Neural cell (in vitro differentiated cells): ENCODE measurements around the gene TBC1D2. TPM values are rescaled to one million over a fixed set of nuclear protein-coding genes. Genes with fewer than 3 reads are reported as not detected.

ENCODE experiments used
- H2AFZ ChIP-seq: fragments of 200-600, 300-800 bp; sonication (generic), shearing (Covaris generic); 2 replicates; pipeline ENCODE4 v1.6.0; 2014; ENCODE audit warnings: low read depth, mild to moderate bottlenecking, antibody characterized with exemption, low read length, moderate library complexity
- H3F3A ChIP-seq: fragments of 200-600 bp; shearing (Covaris generic); 2 replicates; pipeline ENCODE4 v1.6.1; 2016; ENCODE audit warnings: mild to moderate bottlenecking, moderate library complexity, mixed read lengths, antibody characterized with exemption, low read length; ENCODE audit not compliant: insufficient read depth, poor library complexity, severe bottlenecking
- H3K27ac ChIP-seq: fragments of 200-600, 300-800 bp; sonication (generic), shearing (Covaris generic); 2 replicates; pipeline ENCODE4 v1.5.1; 2014; ENCODE audit warnings: mild to moderate bottlenecking, low read length, moderate library complexity
- H3K27me3 ChIP-seq: fragments of 300-800, 200-600 bp; sonication (generic), shearing (Covaris generic); 2 replicates; pipeline ENCODE4 v1.6.0; 2014; ENCODE audit warnings: mild to moderate bottlenecking, low read depth, low read length, moderate library complexity; ENCODE audit not compliant: insufficient read depth
- H3K36me3 ChIP-seq: fragments of 300-800, 200-600 bp; sonication (generic), shearing (Covaris generic); 2 replicates; pipeline ENCODE4 v1.5.1; 2014; ENCODE audit warnings: mild to moderate bottlenecking, antibody characterized with exemption, low read length, moderate library complexity; ENCODE audit not compliant: insufficient read depth
- H3K4me2 ChIP-seq: fragments of 300-800, 200-600 bp; sonication (generic), shearing (Covaris generic); 2 replicates; pipeline ENCODE4 v1.6.0; 2014; ENCODE audit warnings: mild to moderate bottlenecking, low read length
- H3K4me3 ChIP-seq: fragments of 300-800, 200-600 bp; sonication (generic), shearing (Covaris generic); 2 replicates; pipeline ENCODE4 v1.5.1; 2014; ENCODE audit warnings: mild to moderate bottlenecking, low read length, moderate library complexity
- H3K79me2 ChIP-seq: fragments of 200-600 bp; shearing (Covaris generic); replicated peaks from 2 replicates; pipeline ENCODE4 v1.6.0; 2014; ENCODE audit warnings: mild to moderate bottlenecking, low read length, moderate library complexity; ENCODE audit not compliant: insufficient read depth
- H3K9ac ChIP-seq: fragments of 300-800, 200-600 bp; sonication (generic), shearing (Covaris generic); 2 replicates; pipeline ENCODE4 v1.6.1; 2016; ENCODE audit warnings: mild to moderate bottlenecking, low read length, mixed read lengths
- H3K9me2 ChIP-seq: fragments of 200-600 bp; shearing (Covaris generic); 2 replicates; pipeline ENCODE4 v1.6.1; 2016; ENCODE audit warnings: mild to moderate bottlenecking, low read length, mixed read lengths; ENCODE audit not compliant: insufficient read depth
- H3K9me3 ChIP-seq: fragments of 200-600, 300-800 bp; sonication (generic), shearing (Covaris generic); 2 replicates; pipeline ENCODE4 v1.6.1; 2016; ENCODE audit warnings: mild to moderate bottlenecking, mixed run types, low read length, moderate library complexity, mixed read lengths
- H4K20me1 ChIP-seq: fragments of 200-600 bp; shearing (Covaris generic); 2 replicates; pipeline ENCODE4 v1.6.1; 2016; ENCODE audit warnings: mild to moderate bottlenecking, mixed run types; ENCODE audit not compliant: insufficient read depth
- EP300 ChIP-seq: fragments of 450-650 bp; conservative IDR thresholded peaks from 2 replicates; pipeline ENCODE4 v1.6.1; 2014; ENCODE audit warnings: antibody characterized with exemption, mild to moderate bottlenecking, moderate library complexity; ENCODE audit not compliant: poor library complexity, severe bottlenecking
- EZH2 ChIP-seq: fragments of 200-600, 300-800 bp; shearing (Covaris generic), sonication (generic); IDR thresholded peaks from 2 replicates; pipeline ENCODE4 v1.6.1; 2014; ENCODE audit warnings: antibody characterized with exemption, low read length, borderline replicate concordance, mild to moderate bottlenecking; ENCODE audit not compliant: insufficient read depth, poor library complexity, severe bottlenecking
- MXI1 ChIP-seq: fragments of 450-650 bp; conservative IDR thresholded peaks from 2 replicates; pipeline ENCODE4 v1.6.1; 2014; ENCODE audit warnings: antibody characterized with exemption, mild to moderate bottlenecking; ENCODE audit not compliant: poor library complexity, severe bottlenecking
- POLR2AphosphoS5 ChIP-seq: IDR thresholded peaks from 2 replicates; pipeline ENCODE4 v1.6.1; 2012
- RAD21 ChIP-seq: fragments of 450-650 bp; conservative IDR thresholded peaks from 2 replicates; pipeline ENCODE4 v1.6.1; 2014; ENCODE audit warnings: antibody characterized with exemption, mild to moderate bottlenecking, moderate library complexity
- SMC3 ChIP-seq: fragments of 450-650 bp; conservative IDR thresholded peaks from 2 replicates; pipeline ENCODE4 v1.6.1; 2014; ENCODE audit warnings: antibody characterized with exemption, mild to moderate bottlenecking, moderate library complexity; ENCODE audit not compliant: poor library complexity
- TAF1 ChIP-seq: IDR thresholded peaks from 2 replicates; pipeline ENCODE4 v1.6.1; 2012; ENCODE audit warnings: low read depth
- polyA plus RNA-seq: library from polyadenylated mRNA; depleted of rRNA; stranded (reverse); fragments of >200 nt; gene quantifications from 2 replicates; pipeline ENCODE4 v1.2.3, GENCODE V29; 2014
- TF ChIP-seq, protein P1 (sequence below): IDR thresholded peaks from 2 replicates; pipeline ENCODE4 v1.6.1; 2012; ENCODE audit warnings: borderline replicate concordance
- TF ChIP-seq, protein P2 (sequence below): fragments of 450-650 bp; IDR thresholded peaks from 2 replicates; pipeline ENCODE4 v1.5.1; 2014; ENCODE audit warnings: antibody characterized with exemption, mild to moderate bottlenecking, moderate library complexity; ENCODE audit not compliant: poor library complexity, severe bottlenecking

The TBC1D2 gene
- polyA plus RNA-seq, 1 donor from 2014 or later = 4.1 TPM

DNA sequence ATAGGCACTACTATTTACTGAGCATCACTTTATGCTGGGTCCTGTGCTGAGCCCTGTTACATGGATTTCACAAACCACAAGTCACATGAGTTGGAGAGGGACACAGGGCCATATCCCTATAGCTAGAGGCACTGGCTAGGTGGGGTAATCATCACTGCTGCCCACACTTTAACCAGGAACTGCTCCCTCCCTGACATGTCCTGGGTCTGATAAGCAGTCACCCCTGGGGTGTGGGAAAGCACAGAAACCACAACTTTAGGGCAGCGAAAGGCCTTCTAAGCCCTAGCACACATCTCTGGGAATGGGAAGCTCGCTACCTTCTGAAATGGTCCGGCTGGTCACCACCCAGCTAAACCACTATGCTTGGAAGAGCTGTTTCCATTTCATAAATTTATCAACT is 15.0 kb downstream of the TBC1D2 start:
- TF ChIP-seq, protein P1, sequence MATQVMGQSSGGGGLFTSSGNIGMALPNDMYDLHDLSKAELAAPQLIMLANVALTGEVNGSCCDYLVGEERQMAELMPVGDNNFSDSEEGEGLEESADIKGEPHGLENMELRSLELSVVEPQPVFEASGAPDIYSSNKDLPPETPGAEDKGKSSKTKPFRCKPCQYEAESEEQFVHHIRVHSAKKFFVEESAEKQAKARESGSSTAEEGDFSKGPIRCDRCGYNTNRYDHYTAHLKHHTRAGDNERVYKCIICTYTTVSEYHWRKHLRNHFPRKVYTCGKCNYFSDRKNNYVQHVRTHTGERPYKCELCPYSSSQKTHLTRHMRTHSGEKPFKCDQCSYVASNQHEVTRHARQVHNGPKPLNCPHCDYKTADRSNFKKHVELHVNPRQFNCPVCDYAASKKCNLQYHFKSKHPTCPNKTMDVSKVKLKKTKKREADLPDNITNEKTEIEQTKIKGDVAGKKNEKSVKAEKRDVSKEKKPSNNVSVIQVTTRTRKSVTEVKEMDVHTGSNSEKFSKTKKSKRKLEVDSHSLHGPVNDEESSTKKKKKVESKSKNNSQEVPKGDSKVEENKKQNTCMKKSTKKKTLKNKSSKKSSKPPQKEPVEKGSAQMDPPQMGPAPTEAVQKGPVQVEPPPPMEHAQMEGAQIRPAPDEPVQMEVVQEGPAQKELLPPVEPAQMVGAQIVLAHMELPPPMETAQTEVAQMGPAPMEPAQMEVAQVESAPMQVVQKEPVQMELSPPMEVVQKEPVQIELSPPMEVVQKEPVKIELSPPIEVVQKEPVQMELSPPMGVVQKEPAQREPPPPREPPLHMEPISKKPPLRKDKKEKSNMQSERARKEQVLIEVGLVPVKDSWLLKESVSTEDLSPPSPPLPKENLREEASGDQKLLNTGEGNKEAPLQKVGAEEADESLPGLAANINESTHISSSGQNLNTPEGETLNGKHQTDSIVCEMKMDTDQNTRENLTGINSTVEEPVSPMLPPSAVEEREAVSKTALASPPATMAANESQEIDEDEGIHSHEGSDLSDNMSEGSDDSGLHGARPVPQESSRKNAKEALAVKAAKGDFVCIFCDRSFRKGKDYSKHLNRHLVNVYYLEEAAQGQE = no peak
- TF ChIP-seq EZH2 = no peak
- no peak for TF ChIP-seq MXI1
- TF ChIP-seq SMC3 = no peak
- TF ChIP-seq, protein P2, sequence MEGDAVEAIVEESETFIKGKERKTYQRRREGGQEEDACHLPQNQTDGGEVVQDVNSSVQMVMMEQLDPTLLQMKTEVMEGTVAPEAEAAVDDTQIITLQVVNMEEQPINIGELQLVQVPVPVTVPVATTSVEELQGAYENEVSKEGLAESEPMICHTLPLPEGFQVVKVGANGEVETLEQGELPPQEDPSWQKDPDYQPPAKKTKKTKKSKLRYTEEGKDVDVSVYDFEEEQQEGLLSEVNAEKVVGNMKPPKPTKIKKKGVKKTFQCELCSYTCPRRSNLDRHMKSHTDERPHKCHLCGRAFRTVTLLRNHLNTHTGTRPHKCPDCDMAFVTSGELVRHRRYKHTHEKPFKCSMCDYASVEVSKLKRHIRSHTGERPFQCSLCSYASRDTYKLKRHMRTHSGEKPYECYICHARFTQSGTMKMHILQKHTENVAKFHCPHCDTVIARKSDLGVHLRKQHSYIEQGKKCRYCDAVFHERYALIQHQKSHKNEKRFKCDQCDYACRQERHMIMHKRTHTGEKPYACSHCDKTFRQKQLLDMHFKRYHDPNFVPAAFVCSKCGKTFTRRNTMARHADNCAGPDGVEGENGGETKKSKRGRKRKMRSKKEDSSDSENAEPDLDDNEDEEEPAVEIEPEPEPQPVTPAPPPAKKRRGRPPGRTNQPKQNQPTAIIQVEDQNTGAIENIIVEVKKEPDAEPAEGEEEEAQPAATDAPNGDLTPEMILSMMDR = no peak
- TF ChIP-seq POLR2AphosphoS5 = no peak
- TF ChIP-seq RAD21 = no peak
- TF ChIP-seq TAF1 = no peak
- TF ChIP-seq EP300 = no peak
- no peaks in the 10 kb centered on the region for H3F3A ChIP-seq
- no peaks in the 10 kb centered on the region for H3K36me3 ChIP-seq
- H3K4me3 ChIP-seq = no peak overlapping the region
- H3K9ac ChIP-seq = no peak overlapping the region
- H3K27me3 ChIP-seq = no peaks in the 10 kb centered on the region
- H2AFZ ChIP-seq = no peak overlapping the region
- H3K27ac ChIP-seq = no peak overlapping the region
- H3K4me2 ChIP-seq = no peak overlapping the region
- no peaks in the 10 kb centered on the region for H3K79me2 ChIP-seq
- no peaks in the 10 kb centered on the region for H3K9me3 ChIP-seq
- H4K20me1 ChIP-seq = no peaks in the 10 kb centered on the region
- no peaks in the 10 kb centered on the region for H3K9me2 ChIP-seq

DNA sequence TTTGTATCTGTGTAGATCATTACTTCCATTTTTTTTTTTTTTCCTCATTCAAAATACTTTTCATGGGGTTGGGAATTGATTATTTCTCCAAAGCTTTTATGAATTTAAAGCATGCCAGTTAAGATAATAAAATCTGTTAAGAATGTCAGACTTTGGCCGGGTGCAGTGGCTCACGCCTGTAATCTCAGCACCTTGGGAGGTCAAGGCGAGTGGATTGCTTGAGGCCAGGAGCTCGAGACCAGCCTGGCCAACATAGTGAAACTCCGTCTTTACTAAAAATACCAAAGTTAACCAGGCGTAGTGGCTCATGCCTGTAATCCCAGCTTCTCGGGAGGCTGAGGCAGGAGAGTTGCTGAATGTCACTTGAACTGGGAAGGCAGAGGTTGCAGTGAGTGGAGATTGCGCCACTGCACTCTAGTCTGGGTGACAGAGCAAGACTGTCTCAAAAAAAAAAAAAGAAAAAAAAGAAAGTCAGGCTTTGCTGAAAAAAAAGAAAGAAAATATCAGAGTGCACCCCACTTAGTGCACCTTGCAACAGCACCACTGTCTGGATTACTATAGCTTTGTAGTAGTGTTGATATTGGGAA is 18.5 kb downstream of the TBC1D2 start:
- H3K36me3 ChIP-seq = no peaks in the 10 kb centered on the region
- H3K27me3 ChIP-seq = no peaks in the 10 kb centered on the region
- H3K9ac ChIP-seq = no peak overlapping the region
- TF ChIP-seq RAD21 (no peak), TAF1 (no peak), SMC3 (no peak), POLR2AphosphoS5 (no peak), EP300 (no peak), MXI1 (no peak)
- TF ChIP-seq, protein P1 = no peak
- H3K9me2 ChIP-seq = no peaks in the 10 kb centered on the region
- no peak overlapping the region for H3K4me2 ChIP-seq
- H3F3A ChIP-seq = no peaks in the 10 kb centered on the region
- no peaks in the 10 kb centered on the region for H4K20me1 ChIP-seq
- no peaks in the 10 kb centered on the region for H3K9me3 ChIP-seq
- H3K27ac ChIP-seq = no peak overlapping the region
- H2AFZ ChIP-seq = no peak overlapping the region
- no peaks in the 10 kb centered on the region for H3K79me2 ChIP-seq
- H3K4me3 ChIP-seq = no peak overlapping the region
